Lower leg skin (tissue), 3 donors: ENCODE measurements around the gene TRAF2.

ENCODE experiments used
- CTCF ChIP-seq, 3 donors: fragments of 450-650 bp; IDR thresholded peaks; one replicate each; pipeline ENCODE4 v1.5.1; 2016; ENCODE audit warnings: antibody characterized with exemption in 3 of 3, mild to moderate bottlenecking in 3 of 3, moderate library complexity in 2 of 3
- POLR2A ChIP-seq, 2 donors: fragments of 450-650 bp; IDR thresholded peaks; one replicate each; pipeline ENCODE4 v1.6.1; 2016 to 2017; ENCODE audit warnings: antibody characterized with exemption in 2 of 2, mild to moderate bottlenecking in 1 of 2, moderate library complexity in 1 of 2

- no peak for TF ChIP-seq CTCF (IDR thresholded peaks at IDR 0.05)
- no peak for TF ChIP-seq POLR2A (IDR thresholded peaks at IDR 0.05)
These were observed 29.5 kb downstream of the TRAF2 start for GRCh38 chr9:136915632-136916329.
